Keratinocyte (primary cell): ENCODE measurements around the gene CSNK1A1.

Experiments used
- EZH2 ChIP-seq: IDR thresholded peaks from one replicate; pipeline ENCODE4 v1.6.1; 2012; ENCODE audit warnings: inconsistent platforms, mild to moderate bottlenecking, low read length, moderate library complexity
- TF ChIP-seq, protein P1 (sequence below), 3 experiments: IDR thresholded peaks in 1 of 3; conservative IDR thresholded peaks in 1 of 3; optimal IDR thresholded peaks in 1 of 3; 2 replicates in 2 of 3; 3 replicates in 1 of 3; pipeline versions ENCODE3 to v1.5.1; 2011; ENCODE audit warnings: low read length in 3 of 3, mild to moderate bottlenecking in 3 of 3, moderate library complexity in 2 of 3, control low read depth in 1 of 3, inconsistent platforms in 1 of 3; ENCODE audit not compliant: insufficient read depth in 2 of 3; ENCODE audit errors: extremely low read depth in 1 of 3

DNA sequence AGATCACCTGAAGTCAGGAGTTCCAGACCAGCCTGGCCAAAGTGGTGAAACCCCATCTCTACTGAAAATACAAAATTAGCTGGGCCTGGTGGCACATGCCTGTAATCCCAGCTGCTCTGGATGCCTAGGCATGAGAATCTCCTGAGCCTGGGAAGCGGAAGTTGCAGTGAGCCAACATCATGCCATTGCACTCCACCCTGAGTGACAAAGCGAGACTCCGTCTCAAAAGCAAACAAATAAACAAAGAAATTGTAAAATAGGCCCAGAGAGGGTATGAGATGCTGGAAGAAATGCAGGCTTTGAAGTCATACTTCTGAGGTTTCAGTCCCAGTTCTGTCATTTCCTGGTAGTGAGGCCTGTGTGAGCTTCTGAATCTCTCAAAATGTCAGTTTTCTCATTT, 24.8 kb upstream of the CSNK1A1 start:
- TF ChIP-seq EZH2, result no peak
- TF ChIP-seq, protein P1, sequence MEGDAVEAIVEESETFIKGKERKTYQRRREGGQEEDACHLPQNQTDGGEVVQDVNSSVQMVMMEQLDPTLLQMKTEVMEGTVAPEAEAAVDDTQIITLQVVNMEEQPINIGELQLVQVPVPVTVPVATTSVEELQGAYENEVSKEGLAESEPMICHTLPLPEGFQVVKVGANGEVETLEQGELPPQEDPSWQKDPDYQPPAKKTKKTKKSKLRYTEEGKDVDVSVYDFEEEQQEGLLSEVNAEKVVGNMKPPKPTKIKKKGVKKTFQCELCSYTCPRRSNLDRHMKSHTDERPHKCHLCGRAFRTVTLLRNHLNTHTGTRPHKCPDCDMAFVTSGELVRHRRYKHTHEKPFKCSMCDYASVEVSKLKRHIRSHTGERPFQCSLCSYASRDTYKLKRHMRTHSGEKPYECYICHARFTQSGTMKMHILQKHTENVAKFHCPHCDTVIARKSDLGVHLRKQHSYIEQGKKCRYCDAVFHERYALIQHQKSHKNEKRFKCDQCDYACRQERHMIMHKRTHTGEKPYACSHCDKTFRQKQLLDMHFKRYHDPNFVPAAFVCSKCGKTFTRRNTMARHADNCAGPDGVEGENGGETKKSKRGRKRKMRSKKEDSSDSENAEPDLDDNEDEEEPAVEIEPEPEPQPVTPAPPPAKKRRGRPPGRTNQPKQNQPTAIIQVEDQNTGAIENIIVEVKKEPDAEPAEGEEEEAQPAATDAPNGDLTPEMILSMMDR (optimal IDR thresholded peaks at IDR 0.05 in 1 of 3, IDR thresholded peaks at IDR 0.05 in 1 of 3, conservative IDR thresholded peaks at IDR 0.05 in 1 of 3; ENCODE audit: extremely low read depth in 1 of 3, insufficient read depth in 2 of 3, low read length in 3 of 3), result no peak
